Measurements from ENCODE around the gene SSRP1. TPM values are rescaled to one million over a fixed set of nuclear protein-coding genes. Genes with fewer than 3 reads are reported as not detected.
"Not testable (repeated sequence)": the region's sequence is repeated elsewhere in the genome, so short reads cannot be mapped to it uniquely, and the experiment has no call there.

SSRP1 gene
- total RNA-seq, 1 donor from 2014 or later = 33.8 TPM

- no peak for ATAC-seq
- intact Hi-C loops (cut with DNase I) = loop anchor here (10.0 kb wide), 1 partner anchor 1181 kb away; no protein-coding TSS in a partner anchor
- no peak for DNase-seq (ENCODE audit: missing footprints)
Observed at GRCh38 chr11:57343825-57344224, 8.1 kb upstream of the SSRP1 start.

- intact Hi-C loops (cut with DNase I) = loop anchor here (10.0 kb wide), 1 partner anchor 1182 kb away; no protein-coding TSS in a partner anchor
- ATAC-seq = no peak
Observed at GRCh38 chr11:57342702-57343101, 7.0 kb upstream of the SSRP1 start.

GRCh38 chr11:57341250-57341808, 5.6 kb upstream of the SSRP1 start:
- no peak for ATAC-seq
- no peak for DNase-seq (ENCODE audit: missing footprints)
- intact Hi-C loops (cut with DNase I) = loop anchor here (10.0 kb wide), 1 partner anchor 1183 kb away; no protein-coding TSS in a partner anchor

More at GRCh38 chr11:57342702-57343101, 7.0 kb upstream of the SSRP1 start:
- DNase-seq (ENCODE audit: missing footprints) = no peak

- intact Hi-C loops (cut with DNase I) = loop anchor here (10.0 kb wide), 1 partner anchor 1185 kb away; no protein-coding TSS in a partner anchor
- ATAC-seq = no peak
Observed at GRCh38 chr11:57340039-57340615, 4.4 kb upstream of the SSRP1 start.

GRCh38 chr11:57339328-57339727, 3.6 kb upstream of the SSRP1 start:
- ATAC-seq = no peak
- DNase-seq (ENCODE audit: missing footprints) = no peak
- intact Hi-C loops (cut with DNase I) = no loop called here

More at GRCh38 chr11:57340039-57340615, 4.4 kb upstream of the SSRP1 start:
- DNase-seq (ENCODE audit: missing footprints) = no peak

- ATAC-seq = no peak
- DNase-seq (ENCODE audit: missing footprints) = no peak
- intact Hi-C loops (cut with DNase I) = no loop called here
Observed at GRCh38 chr11:57338142-57338541, 2.5 kb upstream of the SSRP1 start, which contains the start of gene P2RX3. Gene P2RX3 (plus strand): TSS chr11:57338352. CDS start chr11:57338551, 199 bp downstream.

- ATAC-seq; intact Hi-C loops (cut with DNase I); DNase-seq (ENCODE audit: missing footprints): not testable (repeated sequence)
Observed at GRCh38 chr11:57336856-57337255, 1.2 kb upstream of the SSRP1 start.

- ATAC-seq = peak; percentile 3
- no peak for DNase-seq (ENCODE audit: missing footprints)
- intact Hi-C loops (cut with DNase I) = no loop called here
Observed at GRCh38 chr11:57336111-57336666, 497 bp upstream of the SSRP1 start.

- ATAC-seq = no peak
Observed at GRCh38 chr11:57335023-57335342, 709 bp downstream of the SSRP1 start.

GRCh38 chr11:57332694-57333440, 2.8 kb downstream of the SSRP1 start:
- no peak for ATAC-seq
- DNase-seq (ENCODE audit: missing footprints) = no peak
- intact Hi-C loops (cut with DNase I) = no loop called here

More at GRCh38 chr11:57335023-57335342, 709 bp downstream of the SSRP1 start:
- DNase-seq (ENCODE audit: missing footprints) = no peak
- intact Hi-C loops (cut with DNase I) = loop anchor here (1.0 kb wide), 1 partner anchor 10 kb away; no protein-coding TSS in a partner anchor

GRCh38 chr11:57331720-57332119, 4.0 kb downstream of the SSRP1 start:
- no peak for DNase-seq (ENCODE audit: missing footprints)
- intact Hi-C loops (cut with DNase I) = no loop called here
- ATAC-seq = no peak

- DNase-seq (ENCODE audit: missing footprints) (no peak), ATAC-seq (no peak)
- intact Hi-C loops (cut with DNase I) = no loop called here
Observed at GRCh38 chr11:57330029-57330428, 5.7 kb downstream of the SSRP1 start.

- no peak for DNase-seq (ENCODE audit: missing footprints)
- no peak for ATAC-seq
- intact Hi-C loops (cut with DNase I) = no loop called here
Observed at GRCh38 chr11:57327721-57328120, 8.0 kb downstream of the SSRP1 start.

- intact Hi-C loops (cut with DNase I) = loop anchor here (1.0 kb wide), 1 partner anchor 10 kb away; the partner anchor contains the start of gene SSRP1
- peak; percentile 80 for DNase-seq (ENCODE audit: missing footprints)
- no peak for ATAC-seq
Observed at GRCh38 chr11:57325735-57326048, 10.0 kb downstream of the SSRP1 start.

GRCh38 chr11:57324886-57325734, 10.6 kb downstream of the SSRP1 start, which contains the start of gene TNKS1BP1:
Gene TNKS1BP1 (minus strand): TSS chr11:57324952. CDS start chr11:57321885, 3,067 bp downstream.
- DNase-seq (ENCODE audit: missing footprints) (peak; percentile 99), ATAC-seq (peak; percentile 87)
- intact Hi-C loops (cut with DNase I) = loop anchor here (1.0 kb wide), 1 partner anchor 10 kb away; the partner anchor contains the start of gene SSRP1

GRCh38 chr11:57324154-57324885, 11.4 kb downstream of the SSRP1 start:
- intact Hi-C loops (cut with DNase I) = no loop called here
- DNase-seq (ENCODE audit: missing footprints) (no peak), ATAC-seq (no peak)

- DNase-seq (ENCODE audit: missing footprints) (no peak), ATAC-seq (no peak)
- intact Hi-C loops (cut with DNase I) = no loop called here
Observed at GRCh38 chr11:57323855-57324153, 11.9 kb downstream of the SSRP1 start.

All from Right ventricle myocardium inferior (tissue), 1 donor.